AG09319 (cell line): ENCODE data around the gene SYT12.
A peak's percentile ranks its signal among the peaks of the same experiment; 100 is the strongest.

Experiments used
- DNase-seq: peaks from one replicate; pipeline ENCODE4 v3.0.0-alpha.2; 2010; ENCODE audit warnings: low read depth; ENCODE audit errors: extremely low read depth
- CTCF ChIP-seq: IDR thresholded peaks from 2 replicates; pipeline ENCODE4 v1.5.1; 2011; ENCODE audit warnings: low read depth, mild to moderate bottlenecking, inconsistent platforms, low read length, moderate library complexity

SYT12 gene

DNA sequence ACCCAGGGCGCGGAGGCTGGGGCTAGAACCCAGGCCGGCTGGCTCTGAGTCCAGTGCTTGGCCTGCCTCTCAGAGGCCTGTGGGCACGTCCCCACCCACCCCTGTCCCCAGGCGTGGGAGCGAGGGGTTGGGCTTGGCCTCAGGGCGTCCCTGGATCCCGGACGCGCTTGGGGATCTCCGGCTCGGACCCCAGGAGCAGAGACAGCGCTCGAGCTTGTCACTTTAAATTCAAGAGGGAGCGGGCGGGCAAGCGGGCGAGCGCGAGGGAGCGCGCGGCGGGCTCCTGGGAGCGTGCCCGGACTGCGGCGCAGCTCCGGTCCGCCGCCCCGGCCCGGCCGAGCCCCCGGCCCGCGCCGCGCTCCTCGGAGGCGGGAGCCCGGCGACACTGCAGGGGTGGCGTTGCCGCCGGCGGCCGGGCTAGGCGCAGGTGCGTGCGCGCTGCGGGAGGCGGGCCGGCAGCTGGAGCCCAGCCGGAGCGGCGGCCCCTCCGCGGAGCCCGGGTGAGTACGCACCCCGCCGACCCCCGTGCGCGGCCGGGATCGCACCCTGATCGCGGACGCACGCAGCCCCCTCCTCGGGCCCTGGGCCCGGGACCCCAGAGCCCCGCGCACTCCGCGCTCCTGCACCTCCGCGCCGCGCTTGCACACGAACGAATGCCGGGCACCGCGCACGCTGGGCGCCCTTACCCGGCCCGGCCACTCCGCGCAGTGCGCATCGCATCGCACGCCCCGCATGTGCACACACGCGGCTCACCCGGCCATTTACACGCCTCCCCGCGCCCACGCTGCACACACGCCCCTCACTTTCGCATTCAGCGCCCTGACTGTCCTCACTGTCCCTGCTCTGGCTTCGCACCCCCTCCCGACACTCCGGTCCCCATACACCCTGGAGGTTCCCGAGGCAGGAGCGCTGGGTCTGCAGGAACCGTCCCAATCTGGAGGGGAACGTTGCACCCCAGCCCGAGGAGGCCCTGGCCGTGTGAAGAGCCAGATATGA, at the start of gene SYT12:
Gene SYT12 (plus strand): TSS at position 174 of the 996 bp plus-strand sequence. CDS start 7,011 bp downstream, outside the sequence.
- no peak for TF ChIP-seq CTCF
- no peak for DNase-seq

GRCh38 chr11:66973956-66974580, 48.9 kb upstream of the SYT12 start:
- no peak for TF ChIP-seq CTCF
- DNase-seq = no peak

GRCh38 chr11:66974724-66975404, 48.1 kb upstream of the SYT12 start, which contains the start of gene C11orf86:
Gene C11orf86, plus strand, starts transcription at chr11:66975304. Its CDS starts 59 bp downstream, at chr11:66975363.
- TF ChIP-seq CTCF = no peak
- no peak for DNase-seq

DNA sequence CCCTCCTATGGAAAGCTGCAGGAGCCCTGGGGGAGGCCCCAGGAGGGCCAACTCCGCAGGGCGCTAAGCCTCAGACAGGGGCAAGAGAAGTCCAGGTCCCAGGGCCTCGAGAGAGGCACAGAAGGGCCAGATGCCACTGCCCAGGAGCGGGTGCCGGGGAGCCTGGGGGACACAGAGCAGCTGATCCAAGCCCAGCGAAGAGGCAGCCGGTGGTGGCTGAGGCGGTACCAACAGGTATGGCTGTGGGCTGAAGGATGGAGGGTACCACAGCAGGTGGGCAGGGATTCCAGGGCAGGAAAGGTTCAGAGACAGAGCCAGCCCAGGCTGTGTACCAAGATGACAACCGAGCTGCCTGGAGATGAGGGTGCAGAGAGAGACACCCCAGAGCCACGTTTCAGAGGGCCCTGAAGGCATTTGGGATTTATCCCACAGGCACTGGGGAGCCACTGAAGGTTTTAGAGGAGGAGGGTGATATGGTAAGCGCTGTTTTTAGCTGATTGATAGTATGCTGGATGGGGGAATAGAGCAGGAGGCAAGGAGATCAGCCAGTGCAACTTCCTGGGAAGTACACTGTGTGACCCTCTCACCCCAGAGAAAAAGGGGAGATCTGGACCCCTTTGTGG, 47.4 kb upstream of the SYT12 start:
- no peak for TF ChIP-seq CTCF
- DNase-seq = no peak

DNA sequence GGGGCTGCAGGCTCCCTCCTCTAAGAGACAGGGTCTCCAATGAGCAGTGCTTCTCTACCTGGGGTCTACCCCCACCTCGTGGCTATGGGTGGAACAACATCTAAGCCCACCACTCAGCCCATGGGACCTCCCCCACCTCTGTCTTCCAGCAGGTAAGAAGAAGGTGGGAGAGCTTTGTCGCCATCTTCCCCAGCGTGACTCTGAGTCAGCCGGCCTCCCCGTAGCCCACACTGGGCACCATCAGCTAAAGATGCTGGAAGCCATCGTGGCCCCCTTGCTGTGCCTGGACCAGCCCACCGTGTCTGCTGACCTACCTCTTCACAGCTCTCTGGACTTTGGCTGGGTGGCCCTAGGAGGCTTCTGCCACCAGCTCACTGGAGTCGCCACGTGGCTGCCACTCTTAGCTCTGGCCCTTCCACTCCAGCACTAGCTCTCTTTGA, 46.9 kb upstream of the SYT12 start:
- peak; percentile 76 for TF ChIP-seq CTCF
- DNase-seq = no peak

DNA sequence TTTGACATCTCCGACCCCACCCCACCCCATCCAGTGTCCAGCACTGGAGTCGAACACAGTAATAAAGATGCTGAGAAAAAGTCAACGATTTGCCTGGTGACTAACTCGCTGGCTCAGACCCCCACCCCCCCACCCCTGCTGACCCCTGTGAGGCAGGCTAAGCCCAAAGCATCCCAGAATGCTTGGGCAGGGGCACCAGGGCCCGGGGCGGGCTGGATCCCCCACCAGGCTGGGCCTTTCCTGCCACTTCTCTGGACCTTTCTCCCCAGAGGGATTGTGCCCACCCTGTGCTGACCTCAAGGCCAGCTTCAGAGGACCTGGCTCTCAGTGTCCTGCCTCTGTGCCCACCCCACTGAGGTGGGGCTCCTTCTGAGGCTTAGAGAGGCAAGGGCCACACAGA, 46.0 kb upstream of the SYT12 start:
- no peak for DNase-seq
- no peak for TF ChIP-seq CTCF
